ENCODE data around the gene CMIP. TPM values are rescaled to one million over a fixed set of nuclear protein-coding genes. Genes with fewer than 3 reads are reported as not detected.
A peak's percentile ranks its signal among the peaks of the same experiment; 100 is the strongest.

CMIP gene
- total RNA-seq, 1 donor from 2014 or later: 46.6 TPM

- Mint-ChIP-seq H3K4me1 (ENCODE audit: unreplicated experiment) (peaks cover 36% of the 10 kb centered on the region), H3K27ac (no peak overlapping the region), H3K36me3 (no peaks in the 10 kb centered on the region), H3K4me3 (no peak overlapping the region), H3K27me3 (no peaks in the 10 kb centered on the region), H3K9me3 (no peaks in the 10 kb centered on the region)
- TF ChIP-seq CTCF (conservative IDR thresholded peaks at IDR 0.05): no peak
- DNase-seq (ENCODE audit: extremely low spot score, unreplicated experiment): no peak
Observed at GRCh38 chr16:81555660-81556059, 111.1 kb downstream of the CMIP start.

- no peak for TF ChIP-seq CTCF (conservative IDR thresholded peaks at IDR 0.05)
- no peak overlapping the region for H3K27ac Mint-ChIP-seq
- peaks cover 42% of the 10 kb centered on the region for H3K4me1 Mint-ChIP-seq (ENCODE audit: unreplicated experiment)
- no peak overlapping the region for H3K4me3 Mint-ChIP-seq
- no peaks in the 10 kb centered on the region for H3K36me3 Mint-ChIP-seq
- no peaks in the 10 kb centered on the region for H3K27me3 Mint-ChIP-seq
- DNase-seq (ENCODE audit: extremely low spot score, unreplicated experiment): no peak
- no peaks in the 10 kb centered on the region for H3K9me3 Mint-ChIP-seq
Observed at GRCh38 chr16:81556715-81557284, 112.2 kb downstream of the CMIP start.

GRCh38 chr16:81558077-81558443 is 113.5 kb downstream of the CMIP start:
- TF ChIP-seq CTCF (conservative IDR thresholded peaks at IDR 0.05): no peak
- H3K4me3 Mint-ChIP-seq: no peak overlapping the region
- DNase-seq (ENCODE audit: extremely low spot score, unreplicated experiment): no peak
- peak overlapping the region; percentile 79 for H3K27ac Mint-ChIP-seq
- no peaks in the 10 kb centered on the region for H3K27me3 Mint-ChIP-seq
- no peaks in the 10 kb centered on the region for H3K9me3 Mint-ChIP-seq
- H3K4me1 Mint-ChIP-seq (ENCODE audit: unreplicated experiment): peaks cover 37% of the 10 kb centered on the region
- H3K36me3 Mint-ChIP-seq: no peaks in the 10 kb centered on the region

DNA sequence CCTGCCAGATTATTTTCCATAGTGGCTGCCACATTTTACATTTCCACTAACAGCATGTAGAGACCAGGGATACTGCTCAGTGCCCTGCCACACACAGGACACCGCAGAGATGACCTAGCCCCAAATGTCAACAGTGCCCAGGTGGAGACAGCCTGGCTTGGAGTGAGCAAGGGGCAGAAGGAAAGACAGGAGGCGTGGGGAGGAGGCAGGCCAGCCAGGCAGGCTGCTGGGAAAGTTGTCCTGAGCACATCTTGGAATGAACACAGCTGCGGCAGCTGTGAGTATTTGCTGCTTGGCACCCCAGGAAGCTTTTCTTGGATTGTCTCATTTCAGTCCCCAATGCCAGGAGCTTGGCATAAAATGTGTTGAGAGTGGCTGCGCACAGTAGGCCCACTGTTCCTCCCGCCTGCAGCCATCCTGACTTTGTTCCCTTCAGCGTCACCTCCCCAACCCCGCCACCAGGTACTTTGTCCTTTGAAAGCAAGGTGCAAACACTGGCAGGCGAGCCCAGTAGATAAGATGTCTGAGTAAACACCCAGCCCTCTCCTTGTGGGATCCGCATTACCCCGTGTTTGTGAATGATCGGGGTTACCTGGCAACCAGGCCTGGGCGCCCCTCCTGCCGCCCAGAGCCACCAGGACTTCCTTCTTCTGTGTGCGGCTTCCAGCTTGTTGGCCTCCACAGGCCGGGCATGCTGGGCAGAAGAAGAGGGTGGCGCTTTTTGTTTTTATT is 114.0 kb downstream of the CMIP start:
- Mint-ChIP-seq H3K27ac (peak overlapping the region; percentile 79), H3K4me3 (no peak overlapping the region), H3K9me3 (no peaks in the 10 kb centered on the region), H3K4me1 (ENCODE audit: unreplicated experiment) (peaks cover 32% of the 10 kb centered on the region), H3K27me3 (no peaks in the 10 kb centered on the region), H3K36me3 (no peaks in the 10 kb centered on the region)
- DNase-seq (ENCODE audit: extremely low spot score, unreplicated experiment): no peak
- TF ChIP-seq CTCF (conservative IDR thresholded peaks at IDR 0.05): no peak

GRCh38 chr16:81560979-81561657 is 116.5 kb downstream of the CMIP start:
- TF ChIP-seq CTCF (conservative IDR thresholded peaks at IDR 0.05): no peak
- peaks cover 30% of the 10 kb centered on the region for H3K4me1 Mint-ChIP-seq (ENCODE audit: unreplicated experiment)
- DNase-seq (ENCODE audit: extremely low spot score, unreplicated experiment): no peak
- H3K27ac Mint-ChIP-seq: peak overlapping the region; percentile 65
- no peaks in the 10 kb centered on the region for H3K36me3 Mint-ChIP-seq
- H3K9me3 Mint-ChIP-seq: no peaks in the 10 kb centered on the region
- no peak overlapping the region for H3K4me3 Mint-ChIP-seq
- H3K27me3 Mint-ChIP-seq: no peaks in the 10 kb centered on the region
